Astrocyte (in vitro differentiated cells and primary cell): ENCODE measurements around the gene CASR. TPM values are rescaled to one million over a fixed set of nuclear protein-coding genes. Genes with fewer than 3 reads are reported as not detected.

Source experiments
- DNase-seq: peaks from one replicate; pipeline ENCODE4 v3.0.0-alpha.2; 2010; ENCODE audit warnings: low read depth
- FAIRE-seq: peaks from 2 replicates; lab custom pipeline; 2011; peaks lifted over from hg19 to GRCh38; lab: Jason Lieb, UNC
- H2AFZ ChIP-seq: 2 replicates; pipeline ENCODE4 v1.6.0; 2012; ENCODE audit warnings: low read depth, low read length, inconsistent platforms
- H3K27ac ChIP-seq: 2 replicates; pipeline ENCODE4 v1.5.1; 2011; ENCODE audit warnings: low read depth, low read length, inconsistent platforms
- H3K27me3 ChIP-seq: 2 replicates; pipeline ENCODE4 v1.6.0; 2011; ENCODE audit warnings: low read length, inconsistent platforms; ENCODE audit not compliant: insufficient read depth
- H3K36me3 ChIP-seq: 2 replicates; pipeline ENCODE4 v1.5.1; 2011; ENCODE audit warnings: low read length, inconsistent platforms; ENCODE audit not compliant: insufficient read depth
- H3K4me1 ChIP-seq: 2 replicates; pipeline ENCODE4 v1.5.1; 2011; ENCODE audit warnings: low read length, inconsistent platforms; ENCODE audit not compliant: insufficient read depth
- H3K4me2 ChIP-seq: 2 replicates; pipeline ENCODE4 v1.6.0; 2012; ENCODE audit warnings: low read length, inconsistent platforms
- H3K4me3 ChIP-seq: 2 replicates; pipeline ENCODE4 v1.5.1; 2011; ENCODE audit warnings: low read depth, mild to moderate bottlenecking, low read length, inconsistent platforms; ENCODE audit not compliant: insufficient read depth
- H3K79me2 ChIP-seq: 2 replicates; pipeline ENCODE4 v1.6.0; 2012; ENCODE audit warnings: mild to moderate bottlenecking, low read length, inconsistent platforms; ENCODE audit not compliant: insufficient read depth
- H3K9ac ChIP-seq: 2 replicates; pipeline ENCODE4 v1.6.0; 2012; ENCODE audit warnings: mild to moderate bottlenecking, low read length, inconsistent platforms
- H3K9me3 ChIP-seq: 2 replicates; pipeline ENCODE4 v1.5.1; 2012; ENCODE audit warnings: low read depth, mild to moderate bottlenecking, low read length, inconsistent platforms; ENCODE audit not compliant: insufficient read depth
- H4K20me1 ChIP-seq: 2 replicates; pipeline ENCODE4 v1.6.0; 2012; ENCODE audit warnings: low read length, inconsistent platforms; ENCODE audit not compliant: insufficient read depth
- H3K27ac Mint-ChIP-seq: one replicate; pipeline ENCODE4 v1.8.0; 2021; ENCODE audit warnings: mild to moderate bottlenecking, mixed read lengths; ENCODE audit not compliant: unreplicated experiment
- H3K27me3 Mint-ChIP-seq: one replicate; pipeline ENCODE4 v1.8.0; 2021; ENCODE audit warnings: low read depth, mixed read lengths; ENCODE audit not compliant: unreplicated experiment
- H3K36me3 Mint-ChIP-seq: one replicate; pipeline ENCODE4 v1.8.0; 2021; ENCODE audit warnings: low read depth, mixed read lengths; ENCODE audit not compliant: unreplicated experiment
- H3K4me1 Mint-ChIP-seq: one replicate; pipeline ENCODE4 v1.8.0; 2021; ENCODE audit warnings: low read depth, mixed read lengths; ENCODE audit not compliant: unreplicated experiment
- H3K4me3 Mint-ChIP-seq: one replicate; pipeline ENCODE4 v1.8.0; 2021; ENCODE audit warnings: mild to moderate bottlenecking, moderate library complexity, mixed read lengths; ENCODE audit not compliant: unreplicated experiment
- H3K9me3 Mint-ChIP-seq: one replicate; pipeline ENCODE4 v1.8.0; 2021; ENCODE audit warnings: mild to moderate bottlenecking, mixed read lengths; ENCODE audit not compliant: unreplicated experiment
- EZH2 ChIP-seq: IDR thresholded peaks from 2 replicates; pipeline ENCODE4 v1.6.1; 2012; ENCODE audit warnings: mild to moderate bottlenecking, low read length, inconsistent platforms; ENCODE audit not compliant: insufficient read depth
- total RNA-seq: library from RNA; stranded (reverse); gene quantifications from 2 replicates; pipeline ENCODE4 v1.2.1, GENCODE V29; 2021
- TF ChIP-seq, protein P1 (sequence below): IDR thresholded peaks from 2 replicates; pipeline ENCODE4 v1.5.1; 2011; ENCODE audit warnings: low read depth, mild to moderate bottlenecking, inconsistent platforms, low read length, moderate library complexity; ENCODE audit not compliant: insufficient read depth

CASR gene
- total RNA-seq, 1 donor from 2014 or later, result not detected

GRCh38 chr3:122315619-122316018, 132.2 kb downstream of the CASR start:
- Mint-ChIP-seq H3K27ac (no peak overlapping the region), H3K27me3 (peaks cover 2% of the 10 kb centered on the region), H3K9me3 (peaks cover 7% of the 10 kb centered on the region), H3K36me3 (no peaks in the 10 kb centered on the region), H3K4me3 (no peak overlapping the region), H3K4me1 (peaks cover 1% of the 10 kb centered on the region)
- no peak for DNase-seq
- FAIRE-seq, result no peak
- no peaks in the 10 kb centered on the region for H3K4me1 ChIP-seq
- no peaks in the 10 kb centered on the region for H3K9me3 ChIP-seq
- no peak overlapping the region for H3K9ac ChIP-seq
- H3K79me2 ChIP-seq, result no peaks in the 10 kb centered on the region
- no peak overlapping the region for H3K4me2 ChIP-seq
- H3K27me3 ChIP-seq, result no peaks in the 10 kb centered on the region
- TF ChIP-seq, protein P1, sequence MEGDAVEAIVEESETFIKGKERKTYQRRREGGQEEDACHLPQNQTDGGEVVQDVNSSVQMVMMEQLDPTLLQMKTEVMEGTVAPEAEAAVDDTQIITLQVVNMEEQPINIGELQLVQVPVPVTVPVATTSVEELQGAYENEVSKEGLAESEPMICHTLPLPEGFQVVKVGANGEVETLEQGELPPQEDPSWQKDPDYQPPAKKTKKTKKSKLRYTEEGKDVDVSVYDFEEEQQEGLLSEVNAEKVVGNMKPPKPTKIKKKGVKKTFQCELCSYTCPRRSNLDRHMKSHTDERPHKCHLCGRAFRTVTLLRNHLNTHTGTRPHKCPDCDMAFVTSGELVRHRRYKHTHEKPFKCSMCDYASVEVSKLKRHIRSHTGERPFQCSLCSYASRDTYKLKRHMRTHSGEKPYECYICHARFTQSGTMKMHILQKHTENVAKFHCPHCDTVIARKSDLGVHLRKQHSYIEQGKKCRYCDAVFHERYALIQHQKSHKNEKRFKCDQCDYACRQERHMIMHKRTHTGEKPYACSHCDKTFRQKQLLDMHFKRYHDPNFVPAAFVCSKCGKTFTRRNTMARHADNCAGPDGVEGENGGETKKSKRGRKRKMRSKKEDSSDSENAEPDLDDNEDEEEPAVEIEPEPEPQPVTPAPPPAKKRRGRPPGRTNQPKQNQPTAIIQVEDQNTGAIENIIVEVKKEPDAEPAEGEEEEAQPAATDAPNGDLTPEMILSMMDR, result no peak
- TF ChIP-seq EZH2, result no peak
- H3K36me3 ChIP-seq, result no peaks in the 10 kb centered on the region
- no peak overlapping the region for H2AFZ ChIP-seq
- no peak overlapping the region for H3K4me3 ChIP-seq
- H3K27ac ChIP-seq, result no peak overlapping the region
- no peaks in the 10 kb centered on the region for H4K20me1 ChIP-seq

DNA sequence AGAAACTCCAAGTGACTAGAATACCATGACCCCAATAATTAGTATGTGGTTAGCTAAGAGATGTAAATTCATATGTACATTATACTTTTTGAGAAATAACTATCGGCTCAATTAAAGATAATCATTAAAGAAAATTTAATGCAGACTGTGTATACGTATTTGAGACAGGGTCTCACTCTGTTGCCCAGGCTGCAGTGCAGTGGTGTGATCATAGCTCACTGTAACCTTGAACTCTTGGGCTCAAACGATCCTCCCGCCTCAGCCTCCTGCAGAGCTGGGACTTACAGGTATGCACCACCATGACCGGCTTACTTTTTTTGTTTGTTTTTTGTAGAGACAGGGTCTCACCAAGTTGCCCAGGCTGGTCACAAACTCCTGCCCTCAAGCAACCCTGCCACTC, 132.9 kb downstream of the CASR start:
- no peaks in the 10 kb centered on the region for H4K20me1 ChIP-seq
- DNase-seq (no peak), FAIRE-seq (no peak)
- H3K4me3 ChIP-seq, result no peak overlapping the region
- no peak overlapping the region for H3K9ac ChIP-seq
- H3K36me3 Mint-ChIP-seq, result no peaks in the 10 kb centered on the region
- H3K9me3 ChIP-seq, result no peaks in the 10 kb centered on the region
- H3K36me3 ChIP-seq, result no peaks in the 10 kb centered on the region
- H3K4me3 Mint-ChIP-seq, result no peak overlapping the region
- peaks cover 7% of the 10 kb centered on the region for H3K9me3 Mint-ChIP-seq
- H3K79me2 ChIP-seq, result no peaks in the 10 kb centered on the region
- peaks cover 1% of the 10 kb centered on the region for H3K4me1 Mint-ChIP-seq
- H2AFZ ChIP-seq, result no peak overlapping the region
- no peak overlapping the region for H3K27ac Mint-ChIP-seq
- TF ChIP-seq, protein P1, result no peak
- no peak for TF ChIP-seq EZH2
- no peak overlapping the region for H3K4me2 ChIP-seq
- peaks cover 2% of the 10 kb centered on the region for H3K27me3 Mint-ChIP-seq
- H3K27ac ChIP-seq, result no peak overlapping the region
- no peaks in the 10 kb centered on the region for H3K27me3 ChIP-seq
- H3K4me1 ChIP-seq, result no peaks in the 10 kb centered on the region

DNA sequence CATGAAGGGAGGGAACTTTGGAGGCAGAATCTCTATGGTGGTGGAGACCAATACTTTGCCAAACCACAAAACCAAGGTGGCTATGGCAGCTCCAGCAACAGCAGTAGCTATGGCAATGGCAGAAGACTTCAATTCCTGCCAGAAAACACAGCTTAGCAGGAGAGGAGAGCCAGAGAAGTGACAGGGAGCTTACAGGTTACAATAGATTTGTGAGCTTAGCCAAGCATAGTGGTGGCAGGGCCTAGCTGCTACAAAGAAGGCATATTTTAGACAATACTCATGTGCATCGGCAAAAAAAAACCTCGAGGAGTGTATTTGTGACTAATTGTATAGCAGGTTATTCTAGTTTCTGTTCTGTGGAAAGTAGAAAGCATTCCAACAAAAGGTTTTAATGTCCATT, 135.2 kb downstream of the CASR start:
- FAIRE-seq (no peak), DNase-seq (peak; percentile 23)
- no peak overlapping the region for H3K4me3 Mint-ChIP-seq

More for the DNA sequence above, 135.2 kb downstream of the CASR start:
- Mint-ChIP-seq H3K27me3 (peaks cover 2% of the 10 kb centered on the region), H3K27ac (no peak overlapping the region), H3K4me1 (peaks cover 1% of the 10 kb centered on the region), H3K9me3 (peaks cover 7% of the 10 kb centered on the region), H3K36me3 (no peaks in the 10 kb centered on the region)
- Histone ChIP-seq H3K36me3 (no peaks in the 10 kb centered on the region), H3K27me3 (no peaks in the 10 kb centered on the region), H3K4me2 (no peak overlapping the region), H3K9me3 (no peaks in the 10 kb centered on the region), H4K20me1 (no peaks in the 10 kb centered on the region), H3K9ac (no peak overlapping the region), H3K4me1 (no peaks in the 10 kb centered on the region), H3K79me2 (no peaks in the 10 kb centered on the region), H2AFZ (no peak overlapping the region), H3K27ac (no peak overlapping the region), H3K4me3 (no peak overlapping the region)
- TF ChIP-seq EZH2, result no peak
- TF ChIP-seq, protein P1, result no peak
